Thoracic aorta (tissue), 2 donors: Measurements from ENCODE around the gene PITX1. TPM values are rescaled to one million over a fixed set of nuclear protein-coding genes. Genes with fewer than 3 reads are reported as not detected.

Source experiments
- ATAC-seq: fragments of 150-250 bp; one replicate; pipeline ENCODE4 v1.8.0; 2017; ENCODE audit warnings: low read depth; ENCODE audit not compliant: insufficient number of reproducible peaks, low FRiP score
- DNase-seq: peaks from one replicate; pipeline ENCODE4 v3.0.0-alpha.2; 2020; ENCODE audit warnings: low spot score
- H3K27ac ChIP-seq, 2 donors: fragments of 200-600 bp; sonication (generic); 1 replicate in 1 of 2; 2 replicates in 1 of 2; pipeline ENCODE4 v1.5.1; 2016; ENCODE audit warnings: mild to moderate bottlenecking in 2 of 2, moderate library complexity in 2 of 2
- H3K27me3 ChIP-seq: fragments of 200-600 bp; sonication (generic); replicated peaks from 2 replicates; pipeline ENCODE4 v1.6.0; 2016; ENCODE audit warnings: mild to moderate bottlenecking; ENCODE audit not compliant: insufficient read depth
- H3K36me3 ChIP-seq: fragments of 200-600 bp; sonication (generic); one replicate; pipeline ENCODE4 v1.5.1; 2016
- H3K4me1 ChIP-seq, 2 donors: fragments of 200-600 bp; sonication (generic); 1 replicate in 1 of 2; 2 replicates in 1 of 2; pipeline versions ENCODE4 v1.5.1 to v1.6.0; 2016; ENCODE audit warnings: low read depth in 2 of 2, mild to moderate bottlenecking in 1 of 2; ENCODE audit not compliant: control insufficient read depth in 1 of 2
- H3K4me3 ChIP-seq: fragments of 200-600 bp; sonication (generic); 2 replicates; pipeline ENCODE4 v1.5.1; 2016; ENCODE audit warnings: mild to moderate bottlenecking
- H3K9me3 ChIP-seq: fragments of 200-600 bp; sonication (generic); 2 replicates; pipeline ENCODE4 v1.5.1; 2016
- total RNA-seq, 2 donors: library from RNA; depleted of rRNA; stranded (reverse); fragments of >200 nt; gene quantifications; one replicate each; pipeline versions ENCODE4 v1.1.0 to v1.2.3, GENCODE V29; 2016
- TF ChIP-seq, protein P1 (sequence below): fragments of 200-600 bp; sonication (generic); IDR thresholded peaks from one replicate; pipeline ENCODE4 v1.5.1; 2019; ENCODE audit warnings: antibody characterized with exemption

PITX1 gene
- total RNA-seq, 2 donors from 2014 or later = not detected

DNA sequence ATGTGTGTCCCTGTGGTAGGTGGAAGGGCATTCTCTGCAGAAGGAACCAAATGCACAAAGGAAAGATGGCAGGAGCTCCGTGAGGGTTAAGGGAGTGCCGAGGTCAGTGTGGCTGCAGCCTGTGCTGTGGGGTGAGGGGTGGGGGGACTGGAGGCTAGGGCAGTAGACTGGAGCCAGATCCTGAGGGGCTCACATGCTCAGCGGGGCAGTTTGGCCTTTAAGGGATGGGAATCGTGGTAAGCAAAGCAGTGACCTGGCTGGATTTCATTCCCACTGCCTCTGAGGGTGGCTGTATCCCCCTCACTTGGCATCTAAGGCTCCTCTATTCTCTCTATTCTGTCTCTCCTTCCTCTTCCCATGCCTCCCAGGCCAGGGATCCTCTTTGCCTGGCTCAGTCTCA is 15.6 kb downstream of the PITX1 start:
- TF ChIP-seq, protein P1, sequence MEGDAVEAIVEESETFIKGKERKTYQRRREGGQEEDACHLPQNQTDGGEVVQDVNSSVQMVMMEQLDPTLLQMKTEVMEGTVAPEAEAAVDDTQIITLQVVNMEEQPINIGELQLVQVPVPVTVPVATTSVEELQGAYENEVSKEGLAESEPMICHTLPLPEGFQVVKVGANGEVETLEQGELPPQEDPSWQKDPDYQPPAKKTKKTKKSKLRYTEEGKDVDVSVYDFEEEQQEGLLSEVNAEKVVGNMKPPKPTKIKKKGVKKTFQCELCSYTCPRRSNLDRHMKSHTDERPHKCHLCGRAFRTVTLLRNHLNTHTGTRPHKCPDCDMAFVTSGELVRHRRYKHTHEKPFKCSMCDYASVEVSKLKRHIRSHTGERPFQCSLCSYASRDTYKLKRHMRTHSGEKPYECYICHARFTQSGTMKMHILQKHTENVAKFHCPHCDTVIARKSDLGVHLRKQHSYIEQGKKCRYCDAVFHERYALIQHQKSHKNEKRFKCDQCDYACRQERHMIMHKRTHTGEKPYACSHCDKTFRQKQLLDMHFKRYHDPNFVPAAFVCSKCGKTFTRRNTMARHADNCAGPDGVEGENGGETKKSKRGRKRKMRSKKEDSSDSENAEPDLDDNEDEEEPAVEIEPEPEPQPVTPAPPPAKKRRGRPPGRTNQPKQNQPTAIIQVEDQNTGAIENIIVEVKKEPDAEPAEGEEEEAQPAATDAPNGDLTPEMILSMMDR = no peak
- Histone ChIP-seq H3K36me3 (no peaks in the 10 kb centered on the region), H3K4me1 (peaks cover 9 to 21% of the 10 kb centered on the region in 2 donors), H3K27ac (no peak overlapping the region), H3K27me3 (no peaks in the 10 kb centered on the region), H3K9me3 (no peaks in the 10 kb centered on the region), H3K4me3 (no peak overlapping the region)
- DNase-seq (no peak), ATAC-seq (no peak)

DNA sequence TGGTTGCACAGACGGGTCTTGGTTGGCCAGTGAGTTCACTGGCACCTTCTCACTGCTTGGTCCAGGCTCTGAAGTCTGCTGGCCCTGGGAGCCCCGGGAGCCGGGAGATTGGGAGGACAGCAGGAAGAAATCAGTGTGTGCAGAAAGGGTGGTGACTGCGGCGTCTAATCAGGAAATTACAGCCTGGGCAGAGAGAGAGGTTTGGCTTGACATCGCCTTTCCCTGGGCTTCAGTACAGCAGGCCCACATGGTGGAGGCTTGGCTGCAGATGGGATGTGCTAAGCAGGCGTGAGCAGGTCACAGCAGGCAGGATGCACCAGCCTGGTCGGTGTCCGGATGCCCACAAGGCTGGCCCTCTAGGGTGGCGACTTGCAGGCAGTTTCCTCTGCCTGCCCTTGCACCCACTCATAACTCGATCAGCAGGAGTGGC is 17.2 kb downstream of the PITX1 start:
- H3K36me3 ChIP-seq = no peaks in the 10 kb centered on the region
- H3K27me3 ChIP-seq = no peaks in the 10 kb centered on the region
- no peak for DNase-seq
- ATAC-seq = no peak
- peaks cover 13 to 32% of the 10 kb centered on the region in 2 donors for H3K4me1 ChIP-seq
- H3K27ac ChIP-seq = no peak overlapping the region
- H3K9me3 ChIP-seq = no peaks in the 10 kb centered on the region
- H3K4me3 ChIP-seq = no peak overlapping the region
- TF ChIP-seq, protein P1 = no peak

DNA sequence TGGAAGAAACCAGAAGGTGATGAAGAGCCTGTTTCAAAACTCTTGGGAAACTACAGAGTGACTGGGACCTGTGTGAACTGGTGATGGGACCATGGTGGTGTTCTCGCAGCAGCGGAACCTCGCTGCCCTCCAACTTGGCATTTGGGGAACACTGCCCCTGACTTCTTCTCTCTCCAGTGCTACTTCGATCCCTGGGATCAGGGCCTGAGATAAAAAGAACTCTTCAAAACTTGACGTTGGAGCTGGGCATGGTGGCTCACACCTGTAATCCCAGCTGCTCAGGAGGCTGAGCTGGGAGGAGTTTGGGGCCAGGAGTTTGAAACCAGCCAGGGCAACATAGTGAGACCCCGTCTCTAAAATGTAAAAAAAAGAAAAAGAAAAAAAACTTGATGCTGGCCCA is 18.1 kb downstream of the PITX1 start:
- TF ChIP-seq, protein P1 = no peak
- no peak for DNase-seq
- no peak for ATAC-seq
- H3K9me3 ChIP-seq = no peaks in the 10 kb centered on the region
- no peak overlapping the region for H3K4me3 ChIP-seq
- H3K27me3 ChIP-seq = no peaks in the 10 kb centered on the region
- H3K36me3 ChIP-seq = no peaks in the 10 kb centered on the region
- peaks cover 13 to 32% of the 10 kb centered on the region in 2 donors for H3K4me1 ChIP-seq
- H3K27ac ChIP-seq = no peak overlapping the region

DNA sequence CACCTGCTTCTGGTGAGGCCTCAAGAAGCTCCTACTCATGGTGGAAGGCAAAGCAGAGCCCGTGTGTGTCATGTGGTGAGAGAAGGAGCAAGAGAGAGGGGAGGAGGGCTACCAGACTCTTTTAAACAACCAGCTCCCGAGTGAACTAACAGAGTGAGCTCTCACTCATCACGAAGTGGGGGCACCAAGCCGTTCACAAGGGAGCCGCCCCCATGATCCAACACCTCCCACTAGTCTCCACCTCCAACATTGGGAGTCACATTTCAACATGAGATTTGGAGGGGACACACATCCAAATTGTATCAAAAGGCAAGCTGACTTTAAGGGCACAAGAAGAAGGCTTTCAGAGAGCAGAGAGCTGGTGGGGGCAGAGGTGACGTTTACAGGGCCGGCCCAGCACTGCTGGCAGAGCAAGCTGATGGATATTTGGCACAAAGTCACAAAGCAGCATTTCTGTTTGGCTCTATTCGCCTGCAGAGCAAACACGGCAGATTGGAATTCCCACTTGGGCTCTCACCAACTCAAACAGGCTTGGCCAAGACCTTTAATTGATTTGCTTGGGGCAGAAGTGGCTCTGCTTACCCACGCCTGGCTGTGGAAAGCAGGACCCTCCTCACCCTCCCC is 20.0 kb downstream of the PITX1 start:
- ATAC-seq (peak; percentile 51), DNase-seq (no peak)
- H3K36me3 ChIP-seq = no peaks in the 10 kb centered on the region
- no peaks in the 10 kb centered on the region for H3K9me3 ChIP-seq
- peak overlapping the region in 1 of 2 donors; percentile 77 for H3K27ac ChIP-seq
- TF ChIP-seq, protein P1 = no peak
- H3K4me1 ChIP-seq = peaks cover 13 to 32% of the 10 kb centered on the region in 2 donors
- no peaks in the 10 kb centered on the region for H3K27me3 ChIP-seq
- no peak overlapping the region for H3K4me3 ChIP-seq

DNA sequence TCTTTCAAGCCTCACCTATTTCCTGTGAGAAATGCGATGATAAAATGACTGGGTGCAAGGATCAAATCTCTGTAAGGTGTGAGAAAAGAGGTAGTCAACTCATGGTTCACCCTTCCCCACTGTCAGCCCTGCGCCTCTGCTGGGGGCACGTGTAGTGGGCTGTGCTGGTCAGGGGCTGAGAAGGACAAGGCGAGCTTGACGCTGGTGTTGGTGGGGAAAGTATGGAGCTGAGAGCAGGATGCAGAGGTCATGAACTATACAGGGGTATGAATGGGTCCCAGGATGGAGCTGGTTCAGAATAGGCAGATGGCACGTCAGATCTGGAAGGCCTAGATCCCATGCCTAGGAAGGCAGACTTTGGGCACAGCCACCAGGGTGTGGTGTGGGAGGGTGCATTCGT is 20.6 kb downstream of the PITX1 start:
- H3K9me3 ChIP-seq = no peaks in the 10 kb centered on the region
- H3K36me3 ChIP-seq = no peaks in the 10 kb centered on the region
- peak overlapping the region in 1 of 2 donors; percentile 77 for H3K27ac ChIP-seq
- H3K27me3 ChIP-seq = no peaks in the 10 kb centered on the region
- H3K4me3 ChIP-seq = no peak overlapping the region
- TF ChIP-seq, protein P1 = no peak
- ATAC-seq (no peak), DNase-seq (no peak)
- H3K4me1 ChIP-seq = peaks cover 13 to 32% of the 10 kb centered on the region in 2 donors
